ENCODE results near the gene MEP1A.
A peak's percentile ranks its signal among the peaks of the same experiment; 100 is the strongest.
"Not testable (repeated sequence)": the region's sequence is repeated elsewhere in the genome, so short reads cannot be mapped to it uniquely, and the experiment has no call there.

MEP1A gene

DNA sequence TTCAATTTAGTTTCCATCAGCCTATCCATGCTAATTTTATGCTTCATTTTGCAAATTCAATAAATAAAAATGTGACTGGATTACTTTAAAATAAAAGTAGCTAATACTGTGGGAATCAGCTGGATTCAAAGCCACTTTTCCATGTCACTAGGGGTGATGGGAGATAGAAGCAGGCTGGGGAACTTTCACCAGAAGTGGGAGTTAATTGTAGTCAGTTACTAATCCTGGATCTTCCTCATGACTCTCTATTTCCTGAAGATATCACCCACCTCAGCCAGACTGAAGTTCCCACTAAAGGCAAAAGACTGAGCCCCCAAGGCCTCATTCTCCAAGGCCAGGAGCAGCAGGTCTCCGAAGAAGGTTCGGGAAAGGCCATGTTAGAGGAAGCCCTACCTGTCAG, 41.8 kb downstream of the MEP1A start:
- not testable (repeated sequence) for DNase-seq (ENCODE audit: low read depth)

DNA sequence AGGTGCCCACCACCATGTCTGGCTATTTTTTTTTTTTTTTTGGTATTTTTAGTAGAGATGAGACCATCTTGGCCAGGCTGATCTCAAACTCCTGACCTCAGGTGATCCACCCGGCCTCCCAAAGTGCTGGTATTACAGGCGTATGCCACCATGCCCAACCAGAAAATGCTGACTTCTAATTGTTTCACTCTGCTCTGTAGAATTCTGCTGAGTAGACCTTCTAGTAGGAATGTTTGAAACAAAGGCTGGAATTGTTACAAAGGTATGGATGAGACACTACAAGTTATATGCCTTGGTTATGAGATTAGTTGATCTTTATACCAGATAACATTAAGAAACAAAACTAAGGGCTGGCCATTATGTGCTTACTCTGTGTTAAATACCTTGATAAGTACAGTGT, 44.8 kb downstream of the MEP1A start:
- DNase-seq (ENCODE audit: low read depth): no peak

DNA sequence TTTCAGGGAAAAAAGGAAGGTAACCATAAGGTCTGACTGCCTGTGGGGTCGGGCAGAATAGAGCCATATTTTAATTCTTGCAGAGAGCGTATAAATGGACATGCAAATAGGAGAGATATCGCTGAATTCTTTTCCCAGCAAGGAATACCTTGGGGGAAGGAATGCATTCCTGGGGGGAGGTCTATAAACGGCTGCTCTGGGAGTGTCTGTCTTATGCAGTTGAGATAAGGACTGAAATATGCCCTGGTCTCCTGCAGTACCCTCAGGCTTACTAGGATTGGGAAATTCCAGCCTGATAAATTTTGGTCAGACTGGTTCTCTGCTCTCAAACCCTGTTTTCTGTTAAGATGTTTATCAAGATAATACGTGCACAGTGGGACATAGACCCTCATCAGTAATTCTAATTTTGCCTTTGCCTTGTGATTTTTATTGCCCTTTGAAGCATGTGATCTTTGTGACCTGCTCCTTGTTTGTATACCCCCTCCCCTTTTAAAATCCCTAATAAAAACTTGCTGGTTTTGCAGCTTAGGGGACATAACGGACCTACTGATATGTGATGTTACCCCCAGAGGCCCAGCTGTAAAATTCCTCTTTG, 49.2 kb downstream of the MEP1A start:
- not testable (repeated sequence) for DNase-seq (ENCODE audit: low read depth)

DNA sequence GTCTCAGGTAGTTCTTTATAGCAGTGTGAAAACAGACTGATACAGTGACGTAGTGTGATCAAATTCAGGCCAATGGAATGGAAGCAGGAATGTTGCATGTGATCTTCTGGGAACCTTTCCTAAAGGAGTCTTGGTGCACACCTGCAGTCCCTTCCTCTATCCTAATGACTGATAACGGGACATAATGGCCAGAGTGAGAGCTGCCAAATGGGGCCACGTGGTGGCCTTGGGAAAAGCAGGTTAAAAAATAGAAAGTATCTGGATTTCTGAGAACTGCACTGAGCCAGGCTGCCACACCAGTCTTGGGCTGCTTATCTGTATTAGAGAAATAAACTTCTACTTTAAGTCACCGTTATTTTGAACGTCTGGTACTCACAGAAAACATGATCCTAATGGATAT, 51.9 kb downstream of the MEP1A start:
- DNase-seq (ENCODE audit: low read depth): no peak

DNA sequence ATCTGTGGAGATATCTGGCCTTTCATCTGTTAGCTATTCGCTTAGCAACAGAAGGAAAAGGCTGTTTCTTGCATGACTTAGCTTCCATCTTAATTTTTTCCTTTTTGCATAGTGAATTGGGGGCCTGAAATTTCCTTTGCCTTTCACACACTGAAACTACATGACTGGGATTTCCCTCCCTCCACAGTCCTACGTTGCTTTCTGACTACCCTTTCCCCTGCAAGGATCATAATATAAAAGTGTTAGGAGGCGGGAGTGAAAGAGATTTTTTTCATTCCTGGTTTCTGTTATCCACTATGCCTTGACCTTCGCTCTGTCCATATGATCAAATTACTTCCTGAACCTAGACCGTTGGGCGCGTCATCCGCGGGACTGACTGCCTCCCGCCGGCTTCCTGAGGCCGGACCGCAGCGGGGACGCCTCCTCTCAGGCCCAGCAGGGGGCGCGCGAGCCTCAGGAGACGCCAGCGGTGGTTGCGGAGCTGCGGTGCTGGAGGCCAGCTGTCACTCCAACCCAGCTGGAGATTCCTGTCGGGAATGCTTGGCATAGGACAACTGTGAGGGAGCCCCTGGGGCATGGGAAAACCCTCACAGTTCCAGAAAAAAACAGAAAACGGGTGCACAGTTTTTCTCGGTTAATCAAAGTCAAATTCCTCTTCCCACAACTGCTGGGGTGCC, 55.6 kb downstream of the MEP1A start:
- peak; percentile 40 for DNase-seq (ENCODE audit: low read depth)

DNA sequence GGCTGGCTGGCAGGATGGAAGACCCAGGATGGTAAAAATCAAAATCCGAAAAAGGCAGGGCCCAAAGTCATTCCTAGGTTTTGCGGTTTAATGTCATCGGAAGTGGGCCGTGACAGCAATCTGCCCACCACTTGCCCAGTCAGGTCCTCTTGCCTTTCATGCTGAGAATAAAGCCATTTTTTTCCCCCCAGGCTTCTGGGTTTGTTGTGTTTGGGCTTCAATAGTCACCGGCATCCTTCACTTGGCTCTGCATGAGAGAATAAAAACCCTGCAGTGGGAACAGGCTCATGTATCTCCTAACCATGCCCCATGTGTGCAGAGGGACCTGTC, 56.1 kb downstream of the MEP1A start:
- DNase-seq (ENCODE audit: low read depth): no peak

DNA sequence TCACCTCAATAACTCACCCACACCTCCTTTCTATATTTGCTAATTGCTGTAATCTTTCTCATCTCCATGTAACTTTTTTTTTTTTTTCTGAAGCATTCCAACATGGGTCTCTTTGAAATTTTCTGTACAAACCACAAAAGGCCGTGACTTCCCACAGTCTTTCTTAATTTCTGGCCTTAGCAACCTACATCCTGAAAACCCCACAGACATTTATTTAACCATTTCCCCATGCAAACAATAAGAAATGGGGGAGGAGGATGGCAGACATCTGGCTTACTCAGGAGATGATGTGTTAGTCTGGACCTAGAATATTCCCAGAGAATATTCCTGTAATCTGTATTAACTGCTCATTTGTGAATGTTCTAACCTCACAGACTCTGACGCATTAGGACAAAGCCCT, 57.6 kb downstream of the MEP1A start:
- DNase-seq (ENCODE audit: low read depth): no peak

DNA sequence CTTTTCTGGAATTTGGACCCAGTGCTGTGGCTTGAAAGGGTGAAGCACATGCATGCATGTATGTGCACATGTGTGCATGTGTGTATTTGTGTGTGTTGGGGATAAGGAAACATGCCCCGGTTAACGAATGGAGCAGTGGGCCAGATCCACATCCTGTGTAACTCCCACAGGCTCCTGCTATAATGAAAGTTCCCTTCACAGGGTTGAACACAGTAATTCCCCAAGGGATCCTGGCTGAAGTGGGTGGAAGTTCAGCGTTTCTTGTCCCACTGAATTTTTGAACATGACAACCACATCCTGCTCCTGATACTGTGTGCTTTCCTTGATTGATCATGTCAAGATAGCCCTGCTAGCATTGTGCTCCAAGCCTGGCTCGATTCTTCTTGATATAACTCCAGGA, 58.4 kb downstream of the MEP1A start:
- not testable (repeated sequence) for DNase-seq (ENCODE audit: low read depth)

DNA sequence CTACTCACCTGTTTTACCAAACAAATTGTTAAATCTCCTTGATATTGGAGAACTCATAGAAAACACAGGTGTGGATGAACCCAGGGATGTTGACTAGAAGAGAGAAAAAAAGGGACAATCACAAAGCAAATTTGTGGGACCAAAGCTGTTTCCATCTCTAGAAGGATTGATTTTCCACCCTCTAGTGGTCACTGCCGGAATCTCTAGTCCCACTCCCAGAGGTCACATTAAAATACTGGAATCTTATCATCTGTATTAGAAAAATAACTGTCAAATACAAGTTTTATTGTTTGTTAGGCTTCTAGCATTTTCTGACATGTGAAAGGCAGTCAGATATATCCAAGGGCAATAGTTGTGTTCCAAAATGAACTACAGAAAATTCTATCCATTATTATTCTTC, 62.8 kb downstream of the MEP1A start:
- peak; percentile 4 for DNase-seq (ENCODE audit: low read depth)

DNA sequence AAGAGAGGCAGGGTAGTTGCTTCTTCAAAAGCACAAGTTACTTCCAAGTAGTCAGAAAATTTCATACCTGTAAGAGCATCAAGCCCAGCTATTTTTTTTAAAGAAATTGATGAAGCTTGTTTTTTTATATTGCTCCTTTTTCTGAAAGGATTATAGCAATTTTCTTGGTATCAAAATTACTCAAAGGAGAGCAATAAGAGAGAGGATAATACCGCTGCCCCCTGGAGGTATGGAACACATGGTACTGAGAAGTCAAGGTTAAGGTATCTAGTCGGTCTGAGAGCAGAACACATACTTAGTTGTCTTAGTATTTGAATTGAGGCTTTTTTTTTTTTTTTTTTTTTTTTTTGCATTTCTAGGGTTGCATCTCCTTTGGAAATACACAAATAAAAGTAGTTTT, 69.2 kb downstream of the MEP1A start:
- no peak for DNase-seq (ENCODE audit: low read depth)

DNA sequence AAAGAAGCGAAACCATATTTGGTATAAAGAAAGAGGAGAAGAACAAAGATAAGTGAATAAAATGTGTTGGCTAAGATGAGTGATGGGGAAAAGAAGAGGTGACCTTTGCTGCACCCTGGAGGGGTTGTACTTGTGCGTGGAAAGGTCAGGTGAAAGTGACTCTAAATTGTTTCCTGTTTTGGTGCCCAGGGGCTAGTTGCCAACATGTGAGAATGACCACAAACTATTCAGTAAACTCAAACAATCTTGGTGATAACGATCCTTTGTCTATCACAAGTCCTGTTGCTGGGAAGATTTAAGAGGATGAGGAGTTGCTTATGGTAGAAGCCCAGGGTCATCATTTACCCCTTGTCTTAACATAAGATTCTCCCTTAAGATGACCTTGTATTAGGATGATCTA, 70.6 kb downstream of the MEP1A start:
- DNase-seq (ENCODE audit: low read depth): no peak

DNA sequence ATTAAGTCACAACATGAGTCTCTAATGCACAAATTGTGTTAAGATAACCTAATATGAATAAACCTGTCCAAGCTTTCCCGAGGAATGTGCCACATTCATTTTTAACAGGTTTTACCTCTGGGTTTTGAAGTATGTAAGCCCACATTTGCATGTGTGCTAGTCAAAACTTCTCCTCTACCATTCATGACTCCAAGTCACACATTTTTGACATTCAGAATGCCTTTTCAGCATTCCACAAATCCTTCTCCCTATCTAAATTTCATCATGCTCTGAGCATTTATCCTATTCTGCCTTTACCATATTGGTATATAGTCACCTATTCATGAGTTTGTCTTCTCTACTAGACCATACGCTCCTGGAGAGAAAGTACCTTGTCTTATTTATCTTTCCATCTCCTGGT, 72.0 kb downstream of the MEP1A start:
- no peak for DNase-seq (ENCODE audit: low read depth)

DNA sequence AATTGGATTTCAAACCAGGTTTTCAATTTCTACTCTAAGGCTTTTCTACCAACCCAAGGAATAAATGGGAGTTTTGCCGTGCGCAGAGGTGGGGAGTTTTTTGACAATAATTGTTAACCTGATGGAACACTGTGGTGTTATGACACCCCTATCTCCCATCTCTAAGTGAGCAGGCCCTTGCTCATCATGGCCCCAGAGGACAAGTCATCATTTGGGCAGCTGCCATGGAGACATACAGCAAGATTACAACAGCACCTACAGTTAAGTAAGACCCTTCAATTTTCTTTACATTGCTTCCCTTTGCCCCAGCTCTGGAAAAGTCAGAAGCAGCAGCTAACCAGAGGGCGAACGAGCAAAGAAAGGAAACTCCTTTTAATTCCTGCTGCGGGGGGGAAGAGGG, 74.2 kb downstream of the MEP1A start:
- DNase-seq (ENCODE audit: low read depth): no peak

DNA sequence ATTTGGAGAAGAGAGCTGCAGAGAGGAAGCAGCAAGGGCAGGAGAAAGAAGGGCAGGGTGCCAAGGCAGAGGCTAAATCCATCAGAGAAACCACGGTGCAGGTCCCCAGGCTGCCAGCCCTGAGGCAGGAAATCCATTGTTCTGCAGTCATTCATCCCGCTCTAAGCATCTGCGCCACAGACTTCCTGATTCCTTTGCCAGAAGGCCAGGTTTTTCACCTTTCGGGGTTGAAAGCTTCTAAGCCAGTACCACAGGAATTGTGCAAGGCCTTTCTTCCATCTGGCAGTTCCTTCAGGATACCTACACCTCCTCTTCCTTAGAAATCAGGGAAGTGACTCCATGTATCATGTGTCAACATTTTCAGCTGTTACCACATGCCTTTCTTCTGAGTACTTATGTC, 82.9 kb downstream of the MEP1A start:
- no peak for DNase-seq (ENCODE audit: low read depth)

DNA sequence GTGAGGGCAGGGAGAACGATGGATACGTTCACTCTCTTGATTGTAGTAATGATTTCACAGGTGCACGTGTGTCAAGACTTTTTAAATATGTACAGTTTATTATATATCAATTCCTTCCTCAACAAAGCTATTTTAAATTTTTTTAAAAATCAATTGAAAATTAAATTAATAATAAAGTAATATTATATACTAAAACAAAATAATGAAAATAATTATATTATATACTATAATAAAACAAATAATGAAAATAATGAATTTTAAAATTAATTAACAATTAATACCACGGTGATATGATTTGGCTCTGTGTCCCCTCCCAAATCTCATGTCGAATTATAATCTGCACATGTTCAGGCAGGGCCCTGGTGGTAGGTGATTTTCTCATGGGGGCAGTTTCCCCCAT, 85.8 kb downstream of the MEP1A start:
- no peak for DNase-seq (ENCODE audit: low read depth)

DNA sequence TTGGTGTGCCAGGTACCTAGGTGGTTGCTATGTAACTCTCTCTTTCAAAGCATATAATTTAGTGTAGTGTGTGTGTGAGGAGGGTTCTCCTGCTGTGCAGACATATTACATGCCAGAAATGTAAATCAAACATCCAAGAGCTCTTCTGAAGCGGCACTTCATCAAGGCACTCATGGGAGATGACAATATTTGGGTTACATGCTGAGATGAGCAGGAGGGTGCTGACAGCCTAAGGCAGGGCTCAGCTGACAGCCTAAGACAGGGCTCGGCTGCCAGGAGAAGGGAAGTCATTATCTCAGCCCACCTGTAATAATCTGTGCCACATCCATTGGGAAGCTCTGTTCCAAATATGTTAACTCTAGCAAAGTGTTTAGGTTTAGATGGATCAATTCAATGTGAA, 89.5 kb downstream of the MEP1A start:
- DNase-seq (ENCODE audit: low read depth): no peak

DNA sequence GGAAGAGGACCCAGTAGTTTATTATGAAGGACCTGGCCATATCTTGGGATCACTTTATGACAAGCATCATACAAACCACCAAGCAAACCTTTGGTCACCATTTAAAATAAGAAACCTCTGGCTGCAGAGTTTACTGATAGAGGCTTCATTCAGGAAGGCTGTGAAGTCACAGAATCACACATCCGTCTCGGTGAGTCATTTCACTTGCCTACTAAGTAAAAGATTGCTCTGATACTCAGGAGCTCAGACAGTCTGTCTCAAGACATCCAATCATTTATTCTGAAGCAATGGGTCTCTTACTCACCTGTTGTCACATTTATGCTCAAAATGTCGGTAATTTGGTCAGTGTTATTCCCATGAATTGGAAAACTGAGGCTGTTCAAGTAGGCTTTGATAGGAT, 94.8 kb downstream of the MEP1A start:
- no peak for DNase-seq (ENCODE audit: low read depth)

DNA sequence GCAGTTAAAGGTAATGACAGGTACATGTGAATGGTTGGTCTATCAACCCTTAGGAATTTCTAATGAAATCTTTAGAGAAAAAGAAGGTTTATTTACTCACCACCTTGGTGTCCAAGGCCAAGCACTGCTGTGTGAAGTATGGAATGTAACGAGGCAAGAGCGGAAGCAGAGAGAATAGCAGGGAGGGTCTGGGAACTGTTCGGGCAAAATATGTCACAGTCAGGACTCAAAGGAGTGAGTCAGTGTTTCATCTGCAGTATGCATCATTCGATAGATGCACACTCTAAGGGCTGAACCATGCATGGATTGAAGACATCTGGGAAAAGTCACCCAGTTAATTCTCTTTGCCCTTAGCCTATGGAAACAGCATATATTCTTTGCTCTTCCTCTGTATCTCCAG, 95.4 kb downstream of the MEP1A start:
- no peak for DNase-seq (ENCODE audit: low read depth)

Measured in CMK (cell line).